Uterus (tissue), 4 donors: ENCODE results near the gene CCL17. TPM values are rescaled to one million over a fixed set of nuclear protein-coding genes. Genes with fewer than 3 reads are reported as not detected.

Source experiments
- DNase-seq, 2 donors: peaks; one replicate each; pipeline ENCODE4 v3.0.0-alpha.2; 2019 to 2020
- H3K27ac ChIP-seq, 2 donors: fragments of 200-600 bp; sonication (generic); 1 replicate in 1 of 2; 2 replicates in 1 of 2; pipeline ENCODE4 v1.5.1; 2016 to 2018
- H3K27me3 ChIP-seq, 2 donors: fragments of 200-600 bp; sonication (generic); one replicate each; pipeline ENCODE4 v1.5.1; 2018 to 2019; ENCODE audit warnings: control low read depth in 1 of 2
- H3K36me3 ChIP-seq, 2 donors: fragments of 200-600 bp; sonication (generic); one replicate each; pipeline ENCODE4 v1.5.1; 2019; ENCODE audit warnings: control low read depth in 1 of 2
- H3K4me1 ChIP-seq, 2 donors: fragments of 200-600 bp; sonication (generic); one replicate each; pipeline ENCODE4 v1.5.1; 2018 to 2019; ENCODE audit warnings: control low read depth in 1 of 2
- H3K4me3 ChIP-seq, 2 donors: fragments of 200-600 bp; sonication (generic); 1 replicate in 1 of 2; 2 replicates in 1 of 2; pipeline ENCODE4 v1.5.1; 2018 to 2019; ENCODE audit warnings: mild to moderate bottlenecking in 1 of 2
- H3K9me3 ChIP-seq, 2 donors: fragments of 200-600 bp; sonication (generic); one replicate each; pipeline ENCODE4 v1.5.1; 2019; ENCODE audit warnings: control low read depth in 1 of 2
- POLR2A ChIP-seq, 2 donors: fragments of 450-650 bp; IDR thresholded peaks; one replicate each; pipeline ENCODE4 v1.6.1; 2016; ENCODE audit warnings: antibody characterized with exemption in 2 of 2, mild to moderate bottlenecking in 1 of 2, moderate library complexity in 1 of 2
- intact Hi-C: fragments of 100-400 bp; cut with DNase I; formaldehyde crosslinking; loops from one replicate; pipeline ENCODE4 v1.15.1; 2023; ENCODE audit warnings: low total_unique reads
- total RNA-seq, 4 donors: library from RNA; depleted of rRNA in 3 of 4; stranded (reverse); fragments of >200 nt in 3 of 4; gene quantifications; one replicate each; pipeline versions ENCODE4 v1.1.0 to v1.2.4, GENCODE V29; 2014 to 2023
- TF ChIP-seq, protein P1 (sequence below), 4 experiments: fragments of 200-600 bp in 2 of 4; fragments of 450-650 bp in 2 of 4; sonication (generic) in 2 of 4; IDR thresholded peaks; one replicate each; pipeline ENCODE4 v1.5.1; 2016 to 2019; ENCODE audit warnings: antibody characterized with exemption in 4 of 4, mild to moderate bottlenecking in 2 of 4, moderate library complexity in 1 of 4
- donor health status: DM: yes; HTN: yes; CAD: no.

CCL17 gene
- total RNA-seq, 4 donors from 2014 or later = not detected

DNA sequence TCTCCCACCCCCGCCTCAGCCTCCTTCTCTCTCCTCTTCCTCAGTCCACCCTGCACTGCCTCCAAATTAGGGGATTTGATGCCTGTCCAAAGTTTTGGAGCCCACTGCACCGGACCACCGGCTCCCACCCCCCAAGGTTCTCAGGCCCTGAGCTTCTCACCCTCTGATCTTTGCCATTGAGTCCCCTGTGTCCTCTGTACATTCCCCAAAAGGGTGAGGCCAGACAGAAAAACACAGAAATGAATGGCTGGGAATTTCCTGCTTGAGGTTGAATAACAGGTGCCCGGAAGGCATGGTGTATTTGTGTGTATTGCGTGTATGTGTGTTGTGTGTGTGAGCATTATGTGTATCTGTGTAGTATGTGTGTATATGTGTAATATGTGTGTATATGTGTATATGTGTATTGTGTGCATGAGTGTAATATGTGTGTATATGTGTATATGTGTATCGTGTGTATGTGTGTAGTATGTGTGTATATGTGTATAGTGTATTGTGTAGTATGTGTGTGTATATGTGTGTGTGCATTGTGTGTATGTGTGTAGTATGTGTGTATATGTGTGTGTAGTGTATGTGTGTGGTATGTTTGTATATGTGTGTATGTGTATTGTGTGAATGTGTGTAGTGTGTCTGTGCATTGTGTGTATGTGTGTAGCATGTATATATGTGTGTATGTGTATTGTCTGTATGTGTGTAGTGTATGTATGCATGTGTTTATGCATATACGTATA is 16.0 kb upstream of the CCL17 start:
- H3K9me3 ChIP-seq = no peaks in the 10 kb centered on the region
- H3K4me1 ChIP-seq = no peaks in the 10 kb centered on the region
- H3K27ac ChIP-seq = no peak overlapping the region
- intact Hi-C loops = no loop called here
- no peak overlapping the region for H3K4me3 ChIP-seq
- H3K27me3 ChIP-seq = no peaks in the 10 kb centered on the region
- no peak for DNase-seq
- TF ChIP-seq POLR2A (IDR thresholded peaks at IDR 0.05) = no peak
- TF ChIP-seq, protein P1, sequence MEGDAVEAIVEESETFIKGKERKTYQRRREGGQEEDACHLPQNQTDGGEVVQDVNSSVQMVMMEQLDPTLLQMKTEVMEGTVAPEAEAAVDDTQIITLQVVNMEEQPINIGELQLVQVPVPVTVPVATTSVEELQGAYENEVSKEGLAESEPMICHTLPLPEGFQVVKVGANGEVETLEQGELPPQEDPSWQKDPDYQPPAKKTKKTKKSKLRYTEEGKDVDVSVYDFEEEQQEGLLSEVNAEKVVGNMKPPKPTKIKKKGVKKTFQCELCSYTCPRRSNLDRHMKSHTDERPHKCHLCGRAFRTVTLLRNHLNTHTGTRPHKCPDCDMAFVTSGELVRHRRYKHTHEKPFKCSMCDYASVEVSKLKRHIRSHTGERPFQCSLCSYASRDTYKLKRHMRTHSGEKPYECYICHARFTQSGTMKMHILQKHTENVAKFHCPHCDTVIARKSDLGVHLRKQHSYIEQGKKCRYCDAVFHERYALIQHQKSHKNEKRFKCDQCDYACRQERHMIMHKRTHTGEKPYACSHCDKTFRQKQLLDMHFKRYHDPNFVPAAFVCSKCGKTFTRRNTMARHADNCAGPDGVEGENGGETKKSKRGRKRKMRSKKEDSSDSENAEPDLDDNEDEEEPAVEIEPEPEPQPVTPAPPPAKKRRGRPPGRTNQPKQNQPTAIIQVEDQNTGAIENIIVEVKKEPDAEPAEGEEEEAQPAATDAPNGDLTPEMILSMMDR (IDR thresholded peaks at IDR 0.05) = no peak
- H3K36me3 ChIP-seq = no peaks in the 10 kb centered on the region

DNA sequence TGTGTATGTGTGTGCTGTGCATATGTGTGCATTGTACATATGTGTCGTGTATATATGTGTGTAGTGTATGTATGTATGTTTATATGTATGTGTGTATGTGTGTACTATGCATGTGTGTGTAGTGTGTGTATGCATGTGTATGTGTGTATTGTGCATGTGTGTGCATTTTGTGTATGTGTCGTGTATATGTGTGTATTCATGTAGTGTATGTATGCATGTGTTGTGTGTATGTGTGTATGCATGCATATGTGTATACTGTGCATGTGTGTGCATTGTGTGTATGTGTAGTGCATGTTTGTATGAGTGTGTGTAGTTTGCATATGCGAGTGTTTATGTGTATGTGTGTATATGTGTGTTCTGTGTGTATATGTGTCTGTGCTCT is 15.5 kb upstream of the CCL17 start:
- no peak overlapping the region for H3K27ac ChIP-seq
- no peaks in the 10 kb centered on the region for H3K27me3 ChIP-seq
- no peaks in the 10 kb centered on the region for H3K4me1 ChIP-seq
- no peak for TF ChIP-seq POLR2A (IDR thresholded peaks at IDR 0.05)
- TF ChIP-seq, protein P1 (IDR thresholded peaks at IDR 0.05) = no peak
- DNase-seq = no peak
- H3K9me3 ChIP-seq = no peaks in the 10 kb centered on the region
- no peak overlapping the region for H3K4me3 ChIP-seq
- intact Hi-C loops = no loop called here
- no peaks in the 10 kb centered on the region for H3K36me3 ChIP-seq

DNA sequence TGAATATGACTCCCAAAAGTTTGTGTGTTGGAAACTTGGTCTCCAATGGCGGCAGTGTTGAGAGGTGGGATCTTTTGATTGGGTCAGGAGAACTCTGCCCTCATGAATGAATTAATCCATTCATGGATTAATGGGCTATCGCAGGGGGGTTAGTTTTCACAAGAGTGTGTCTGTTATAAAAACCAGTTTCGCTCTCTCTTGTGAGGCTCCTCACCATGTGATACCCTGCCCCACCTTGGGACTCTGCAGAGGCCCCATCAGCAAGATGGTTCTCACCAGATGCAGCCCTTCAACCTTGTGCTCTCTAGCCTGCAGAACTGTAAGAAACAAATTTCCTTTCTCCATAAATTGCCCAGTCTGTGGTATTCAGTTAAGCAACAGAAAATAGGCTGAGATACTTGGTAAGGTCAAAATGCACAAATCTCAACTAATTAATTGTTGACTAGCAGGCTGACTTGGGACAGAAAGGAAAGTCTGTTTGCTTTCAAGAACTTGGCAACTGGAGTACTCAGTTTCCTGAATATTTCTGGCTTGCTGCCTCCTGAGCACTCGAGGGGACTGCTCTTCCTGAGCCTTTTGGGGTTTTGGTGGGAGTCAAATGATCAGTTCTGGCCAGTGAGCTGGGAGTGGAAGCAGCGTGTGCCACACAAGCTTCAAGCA is 13.8 kb upstream of the CCL17 start:
- no peaks in the 10 kb centered on the region for H3K27me3 ChIP-seq
- no peak overlapping the region for H3K27ac ChIP-seq
- no peaks in the 10 kb centered on the region for H3K4me1 ChIP-seq
- no peak for TF ChIP-seq POLR2A (IDR thresholded peaks at IDR 0.05)
- TF ChIP-seq, protein P1 (IDR thresholded peaks at IDR 0.05) = no peak
- DNase-seq = no peak
- H3K4me3 ChIP-seq = no peak overlapping the region
- intact Hi-C loops = no loop called here
- H3K9me3 ChIP-seq = no peaks in the 10 kb centered on the region
- no peaks in the 10 kb centered on the region for H3K36me3 ChIP-seq

DNA sequence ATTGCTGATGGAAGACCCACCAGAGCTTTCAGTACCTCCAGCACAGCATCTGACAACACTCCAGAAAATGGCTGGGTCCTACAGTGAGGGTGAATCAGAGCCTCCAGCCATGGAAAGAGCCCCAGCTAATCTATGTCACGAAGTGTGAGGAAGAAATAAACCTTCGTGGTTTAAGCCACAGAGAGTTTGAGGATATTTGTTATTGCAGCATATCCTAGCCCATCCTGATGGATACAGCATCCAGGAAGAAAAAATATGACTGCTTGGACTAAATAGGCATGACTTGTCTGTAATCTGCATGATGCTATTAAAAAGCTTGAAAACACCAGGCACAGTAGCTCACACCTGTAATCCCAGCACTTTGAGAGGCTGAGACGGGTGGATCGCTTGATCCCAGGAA is 13.3 kb upstream of the CCL17 start:
- no peaks in the 10 kb centered on the region for H3K36me3 ChIP-seq
- H3K27ac ChIP-seq = no peak overlapping the region
- intact Hi-C loops = no loop called here
- H3K27me3 ChIP-seq = no peaks in the 10 kb centered on the region
- TF ChIP-seq, protein P1 (IDR thresholded peaks at IDR 0.05) = no peak
- no peak for TF ChIP-seq POLR2A (IDR thresholded peaks at IDR 0.05)
- no peaks in the 10 kb centered on the region for H3K9me3 ChIP-seq
- no peak for DNase-seq
- H3K4me3 ChIP-seq = no peak overlapping the region
- no peaks in the 10 kb centered on the region for H3K4me1 ChIP-seq

DNA sequence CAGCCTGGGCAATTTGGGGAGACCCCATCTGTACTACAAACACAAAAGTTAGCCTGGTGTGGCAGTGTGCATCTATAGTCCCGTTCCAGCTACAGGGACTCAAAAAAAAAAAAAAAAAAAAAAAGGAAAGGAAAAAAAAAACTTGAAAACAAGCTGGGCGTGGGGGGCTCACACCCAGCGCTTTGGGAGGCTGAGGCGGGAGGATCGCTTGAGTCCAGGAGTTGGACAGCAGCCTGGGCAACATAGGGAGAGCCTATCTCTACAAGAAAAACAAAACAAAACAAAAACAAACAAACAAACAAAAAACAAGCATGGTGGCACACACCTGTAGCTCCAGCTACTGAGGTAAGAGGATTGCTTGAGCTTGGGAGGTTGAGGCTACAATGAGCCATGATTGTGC is 12.9 kb upstream of the CCL17 start:
- intact Hi-C loops = no loop called here
- Histone ChIP-seq H3K27me3 (no peaks in the 10 kb centered on the region), H3K36me3 (no peaks in the 10 kb centered on the region), H3K27ac (no peak overlapping the region), H3K4me3 (no peak overlapping the region), H3K9me3 (no peaks in the 10 kb centered on the region), H3K4me1 (no peaks in the 10 kb centered on the region)
- DNase-seq = no peak
- TF ChIP-seq POLR2A (IDR thresholded peaks at IDR 0.05) = no peak
- TF ChIP-seq, protein P1 (IDR thresholded peaks at IDR 0.05) = no peak
